Islet precursor cell (in vitro differentiated cells): Measurements from ENCODE around the gene THY1.
A peak's percentile ranks its signal among the peaks of the same experiment; 100 is the strongest.
"Not testable (repeated sequence)": the region's sequence is repeated elsewhere in the genome, so short reads cannot be mapped to it uniquely, and the experiment has no call there.

ENCODE experiments used
- DNase-seq: peaks from one replicate; pipeline ENCODE4 v3.0.0-alpha.2; 2018

THY1 gene

GRCh38 chr11:119422809-119423508 lies at the start of gene THY1:
TSS of gene THY1 (minus strand) at chr11:119423172. CDS start at chr11:119420905, 2,267 bp downstream.
- DNase-seq, result peak; percentile 72

DNA sequence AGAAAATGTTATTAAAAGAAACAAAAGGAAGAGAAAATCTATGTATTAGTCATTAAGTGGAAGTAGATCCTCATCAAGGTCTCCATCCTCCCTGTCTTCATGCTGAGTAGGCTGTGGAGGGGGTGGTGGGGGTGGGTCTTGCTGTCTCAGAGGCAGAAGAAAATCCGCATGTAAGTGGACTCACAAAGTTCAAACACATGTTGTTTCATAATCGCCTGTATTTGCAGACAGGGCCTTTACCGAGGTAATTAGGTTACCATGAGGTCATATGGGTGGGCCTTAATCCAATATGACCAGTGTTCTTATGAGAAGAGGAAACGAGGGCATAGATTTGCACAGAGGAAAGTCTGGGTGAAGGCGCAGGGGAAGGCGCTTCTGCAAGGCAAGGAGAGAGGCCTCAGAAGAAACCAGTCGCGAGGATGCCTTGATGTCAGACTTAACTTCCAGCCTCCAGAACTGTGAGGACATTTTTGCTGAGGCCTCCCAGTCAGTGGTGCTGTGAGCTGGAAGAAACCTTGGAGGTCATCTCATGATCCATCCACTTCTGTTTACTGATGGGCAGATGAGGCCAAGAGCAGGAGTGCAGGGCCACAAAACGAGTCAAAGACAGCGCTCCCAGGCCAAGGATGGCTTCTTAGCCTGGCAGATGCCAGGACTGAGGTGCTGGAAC lies 49.3 kb upstream of the THY1 start:
- DNase-seq, result peak; percentile 6

DNA sequence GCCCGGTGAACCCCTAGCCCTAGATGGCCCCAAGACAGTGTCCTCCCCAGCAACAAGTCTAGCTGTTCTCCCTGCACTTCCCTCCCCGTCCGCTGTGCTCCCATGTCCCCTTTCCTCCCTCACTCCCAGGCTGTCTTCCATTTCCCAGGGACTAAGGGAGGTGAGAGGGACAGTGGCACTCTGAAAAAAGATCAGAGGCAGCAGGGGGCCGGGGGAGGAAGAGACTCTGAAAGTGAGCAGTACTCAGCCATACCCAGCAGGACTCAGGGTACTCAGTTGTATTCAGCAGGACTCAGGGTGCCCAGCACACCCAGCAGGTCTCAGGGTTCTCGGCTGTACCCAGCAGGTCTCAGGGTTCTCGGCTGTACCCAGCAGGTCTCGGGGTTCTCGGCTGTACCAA lies 48.4 kb upstream of the THY1 start:
- peak; percentile 8 for DNase-seq

DNA sequence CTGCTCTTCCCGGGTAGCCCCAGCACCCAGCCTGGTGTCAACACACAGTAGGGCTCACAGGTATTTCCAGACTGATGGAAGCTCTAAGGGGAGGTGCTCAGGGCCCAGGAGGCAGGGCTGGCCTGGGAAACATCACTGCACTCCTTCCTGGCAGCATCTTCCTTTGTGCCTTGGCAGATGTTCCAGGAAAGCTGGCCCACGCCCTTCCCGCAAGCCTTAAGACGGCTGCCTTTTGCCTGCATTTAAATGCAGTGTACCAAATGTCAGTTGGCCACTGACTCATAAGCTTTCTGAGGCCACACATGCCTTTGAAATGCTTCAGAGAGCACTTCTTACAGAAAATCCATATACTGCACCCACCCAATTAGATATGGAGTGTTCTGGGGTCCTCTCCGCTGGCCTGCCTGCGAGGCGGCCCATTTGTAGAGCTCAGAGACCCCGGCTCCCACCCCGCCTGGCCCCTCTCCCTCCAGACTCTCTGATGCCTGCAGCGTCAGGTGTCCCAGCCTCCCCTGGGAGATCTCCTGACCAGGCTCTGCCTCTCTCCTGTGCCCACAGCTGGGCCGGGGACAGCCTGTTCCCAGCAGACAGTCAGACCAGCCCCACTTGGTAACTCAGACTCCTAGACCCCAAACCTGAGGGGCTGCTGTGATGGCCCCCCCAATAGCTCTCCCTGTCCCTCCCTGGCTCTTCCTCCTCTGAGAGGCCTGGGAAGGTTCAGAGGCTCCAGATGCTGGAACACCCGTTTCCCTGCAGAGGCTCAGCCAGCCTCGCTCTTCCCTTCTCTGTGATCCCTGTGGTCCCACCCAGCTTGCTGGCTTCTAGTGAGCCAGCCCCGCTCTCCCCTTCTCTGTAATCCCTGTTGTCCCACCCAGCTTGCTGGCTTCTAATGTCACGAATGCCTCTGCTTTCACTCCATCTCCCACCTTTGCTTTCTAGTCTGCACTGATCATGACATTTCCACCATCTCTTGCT lies 47.6 kb upstream of the THY1 start:
- peak; percentile 49 for DNase-seq

DNA sequence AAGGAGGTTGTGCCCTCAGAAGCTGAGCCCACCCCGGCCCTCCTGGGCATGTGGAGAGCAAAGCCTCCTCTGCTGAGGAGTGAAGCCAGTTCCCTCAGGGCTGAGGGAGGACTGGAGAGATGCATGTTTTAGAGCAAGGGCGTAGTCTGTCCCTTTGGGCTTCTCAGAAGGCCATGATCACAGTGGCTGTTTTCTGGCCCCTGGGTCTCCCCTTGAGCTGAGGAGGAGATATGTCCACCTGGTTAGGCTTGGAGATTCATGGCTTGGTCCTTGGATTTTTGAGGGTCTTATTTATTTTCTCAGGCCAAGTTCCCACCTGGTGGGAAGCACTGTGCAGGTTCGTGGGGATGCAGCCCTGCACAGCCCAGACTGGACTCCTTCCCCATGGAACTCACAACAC lies 46.5 kb upstream of the THY1 start:
- DNase-seq, result peak; percentile 27

GRCh38 chr11:119468511-119468910 lies 45.5 kb upstream of the THY1 start:
- peak; percentile 29 for DNase-seq

DNA sequence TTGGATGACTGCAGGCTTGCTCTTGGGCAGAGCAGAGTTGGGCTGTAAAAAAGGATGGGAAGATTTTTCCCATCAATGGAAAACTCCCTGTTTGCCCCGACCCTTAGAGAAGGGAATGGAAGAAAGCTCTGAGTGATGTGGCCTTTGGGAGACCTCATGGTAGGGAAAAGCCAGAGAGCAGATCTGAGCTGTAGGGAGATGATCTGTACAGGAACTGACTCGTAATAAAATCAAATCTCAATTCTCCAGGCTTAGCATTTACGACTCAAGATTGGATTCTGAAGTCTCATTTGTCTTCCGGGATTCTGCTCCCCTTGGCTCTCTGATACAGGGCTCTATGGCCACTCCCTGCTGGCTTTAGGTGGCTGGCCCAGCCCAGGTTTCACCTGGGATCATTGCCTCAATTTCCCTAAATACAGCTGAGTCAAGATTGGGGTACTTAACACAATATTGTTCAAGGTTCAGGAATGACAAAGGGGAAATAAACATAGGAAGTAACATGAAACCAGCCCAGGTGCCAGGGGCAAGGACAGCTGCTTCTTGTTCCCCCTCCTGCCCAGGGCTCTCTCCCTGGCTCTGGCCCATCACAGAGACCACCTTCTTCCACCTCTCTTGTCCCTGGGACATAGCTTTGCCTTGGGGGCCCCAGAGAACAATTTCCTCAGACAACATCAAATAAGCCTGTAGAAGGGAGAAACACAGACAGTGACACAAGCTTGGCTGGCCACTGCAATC lies 38.4 kb upstream of the THY1 start:
- DNase-seq, result peak; percentile 42

DNA sequence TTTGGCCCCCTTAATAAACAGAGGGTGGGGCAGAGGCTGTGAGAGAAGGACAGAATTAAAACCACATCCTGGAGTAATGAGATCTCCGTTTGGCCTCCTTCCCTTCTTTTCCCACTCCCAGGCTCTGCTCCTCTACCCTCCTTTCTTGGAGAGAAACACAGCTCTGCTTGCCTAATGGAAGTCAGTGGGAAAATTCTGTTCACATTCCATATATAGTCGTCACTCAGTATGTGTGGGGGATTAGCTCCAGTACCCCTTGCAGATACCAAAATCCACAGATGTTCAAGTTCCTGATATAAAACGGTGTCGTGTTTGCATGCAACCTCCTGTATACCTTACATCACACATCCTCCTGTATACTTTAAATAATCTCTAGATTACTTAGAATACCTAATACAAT lies 37.6 kb upstream of the THY1 start:
- no peak for DNase-seq

- DNase-seq, result no peak
These were observed 37.1 kb upstream of the THY1 start for GRCh38 chr11:119460097-119460496.

- peak; percentile 46 for DNase-seq
These were observed 36.5 kb upstream of the THY1 start for GRCh38 chr11:119459293-119459976.

DNA sequence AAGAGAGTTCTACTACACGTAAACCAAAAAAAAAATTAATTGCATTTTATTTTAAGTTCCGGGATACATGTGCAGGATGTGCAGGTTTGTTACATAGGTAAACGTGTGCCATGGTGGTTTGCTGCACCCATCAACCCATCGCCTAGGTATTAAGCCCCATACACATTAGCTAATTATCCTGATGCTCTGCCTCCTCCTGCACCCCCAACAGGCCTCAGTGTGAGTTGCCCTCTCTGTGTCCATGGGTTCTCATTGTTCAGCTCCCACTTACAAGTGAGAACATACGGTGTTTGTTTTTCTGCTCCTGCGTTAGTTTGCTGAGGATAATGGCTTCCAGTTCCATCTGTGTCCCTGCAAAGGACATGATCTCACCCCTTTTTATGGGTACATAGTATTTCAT lies 32.7 kb upstream of the THY1 start:
- DNase-seq, result peak; percentile 38

- DNase-seq, result not testable (repeated sequence)
These were observed 32.3 kb upstream of the THY1 start for GRCh38 chr11:119455241-119455640.

DNA sequence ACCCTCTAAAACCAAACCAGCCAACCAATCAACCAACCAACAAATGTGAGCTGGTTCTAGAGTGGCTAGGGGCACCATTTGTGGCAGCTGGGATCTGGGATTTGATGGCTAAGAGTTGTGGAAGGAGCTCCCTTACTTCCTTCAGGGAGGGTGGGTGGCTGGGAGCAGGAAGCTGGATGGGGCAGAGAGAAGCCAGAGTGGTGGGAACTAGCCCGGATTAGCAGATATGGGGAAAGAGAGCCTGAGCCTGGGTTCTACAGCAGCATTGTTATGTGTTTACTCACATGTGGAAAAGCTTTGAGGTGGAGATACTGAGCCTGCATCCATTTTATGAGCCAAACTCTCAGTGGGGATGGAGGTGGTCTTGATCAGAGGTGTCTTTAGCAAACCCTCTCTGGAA lies 30.9 kb upstream of the THY1 start:
- peak; percentile 60 for DNase-seq

- no peak for DNase-seq
These were observed 27.8 kb upstream of the THY1 start for GRCh38 chr11:119450590-119451326.

DNA sequence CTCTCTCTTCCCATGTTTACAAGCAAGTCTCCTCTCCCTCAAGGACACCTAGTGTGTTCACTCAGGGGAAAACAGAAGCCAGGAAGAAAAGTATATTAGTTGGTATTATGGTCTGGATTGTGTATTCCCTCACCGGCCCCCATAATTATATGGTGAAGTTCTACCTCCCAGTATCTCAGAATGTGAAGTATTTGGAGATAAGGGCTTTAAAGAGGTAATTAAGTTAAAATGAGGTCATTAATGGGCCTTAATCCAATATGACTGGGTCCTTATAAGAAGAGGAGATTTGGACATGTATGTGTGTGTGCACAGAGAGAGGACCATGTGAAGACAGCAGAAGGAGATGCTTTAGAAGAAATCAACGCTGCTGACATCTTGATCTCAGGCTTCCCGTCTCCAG lies 26.5 kb upstream of the THY1 start:
- DNase-seq, result no peak

DNA sequence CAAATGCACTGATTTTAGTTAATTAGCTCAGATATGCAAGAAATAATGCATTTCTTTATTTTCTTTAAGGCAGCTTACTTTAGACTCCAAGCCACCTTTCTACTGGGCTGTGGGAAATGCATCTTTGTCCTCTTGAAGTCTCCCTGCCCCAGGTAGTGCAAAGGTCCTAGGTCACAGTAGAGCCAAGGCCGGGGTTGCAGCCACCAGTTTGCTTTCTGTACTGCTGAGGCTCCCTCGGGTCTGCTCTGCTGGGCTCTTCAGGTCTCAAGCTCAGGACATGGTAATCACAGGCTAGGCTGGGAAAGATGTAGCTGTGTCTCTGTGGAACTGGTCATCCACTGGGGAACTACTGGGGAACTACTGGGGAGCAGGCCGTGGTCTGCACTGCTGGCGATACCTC lies 25.4 kb upstream of the THY1 start:
- DNase-seq, result no peak

DNA sequence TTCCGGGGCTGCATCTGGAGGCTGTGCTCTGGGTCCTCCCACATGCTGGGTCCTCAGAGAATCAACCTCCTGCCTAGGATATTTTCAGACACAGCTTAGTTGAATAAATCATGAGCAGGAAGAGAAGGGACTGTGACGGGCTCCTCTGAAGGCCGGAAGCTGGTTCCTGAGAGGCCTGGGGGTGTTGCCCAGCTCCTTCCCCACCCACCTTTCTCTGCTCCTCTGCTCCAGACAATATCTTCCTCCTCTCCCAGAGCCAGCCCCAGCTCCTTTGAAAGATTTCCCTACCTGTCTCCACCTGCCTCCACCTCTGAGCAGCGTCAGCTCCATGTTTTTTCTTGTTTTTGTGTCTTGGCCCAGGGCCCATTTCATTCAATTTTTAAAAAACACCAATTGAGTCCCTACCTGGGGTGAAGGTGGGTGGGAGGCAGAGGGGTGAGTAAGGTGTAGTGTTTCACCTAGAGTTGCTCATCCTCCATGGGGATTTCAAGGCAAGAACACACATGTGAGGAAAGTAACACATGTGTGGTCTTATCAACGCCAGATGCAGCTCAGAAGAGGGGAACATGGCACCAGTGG lies 24.8 kb upstream of the THY1 start:
- DNase-seq, result no peak

DNA sequence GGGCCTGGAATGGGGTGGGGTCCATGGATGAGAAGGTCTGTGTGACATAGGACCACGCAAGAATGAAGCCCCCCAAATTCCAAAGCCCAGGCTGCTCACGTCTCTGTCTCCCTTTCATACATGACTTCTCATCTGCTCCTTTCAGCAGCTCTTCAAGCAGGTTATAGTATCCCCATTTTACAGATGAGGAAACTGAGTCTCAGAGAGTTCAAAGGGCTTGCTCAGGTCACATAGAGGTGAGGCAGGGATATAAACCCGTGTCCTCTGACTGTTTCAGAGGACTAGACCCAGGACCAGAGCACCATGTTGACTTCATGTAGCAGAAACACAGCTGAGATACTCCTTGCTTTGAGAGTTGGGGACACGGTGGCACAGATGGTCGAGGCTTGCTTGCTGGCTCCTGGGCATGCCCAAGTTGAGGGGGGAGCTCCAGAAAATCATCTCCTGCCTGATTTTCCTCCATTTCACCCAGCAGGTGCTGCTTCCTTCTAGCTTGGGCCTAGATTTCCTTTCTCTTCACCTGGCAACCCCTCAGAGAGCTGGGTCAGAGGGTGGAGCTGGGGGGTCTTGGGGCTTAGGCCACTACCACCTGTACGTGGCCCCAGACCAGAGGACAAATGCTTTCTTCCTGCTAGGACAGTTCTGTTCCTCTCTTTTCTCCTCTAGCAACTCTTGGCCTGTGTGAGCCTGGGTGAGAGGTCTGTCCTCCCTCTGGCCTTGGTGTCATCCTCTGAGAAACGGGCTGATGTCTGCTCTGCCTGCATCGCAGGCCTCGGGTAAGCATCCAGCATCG lies 24.1 kb upstream of the THY1 start:
- DNase-seq, result no peak

- no peak for DNase-seq
These were observed 23.5 kb upstream of the THY1 start for GRCh38 chr11:119446434-119446833.

DNA sequence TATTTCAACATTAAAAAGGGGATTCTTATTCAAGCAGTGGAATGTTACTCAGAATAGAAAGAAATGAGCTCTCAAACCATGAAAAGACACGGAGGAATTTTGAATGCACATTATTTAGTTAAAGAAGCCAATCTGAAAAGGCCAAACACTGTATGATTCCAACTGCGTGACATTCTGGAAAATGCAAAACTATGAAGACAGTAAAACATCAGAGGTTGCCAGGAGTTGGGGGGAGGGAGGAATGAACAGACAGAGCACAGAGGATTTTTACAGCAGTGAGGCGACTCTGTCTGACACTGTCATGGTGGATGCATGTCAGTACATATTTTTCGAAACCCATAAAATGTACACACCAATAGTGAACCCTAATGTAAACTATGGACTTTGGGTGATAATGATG lies 22.9 kb upstream of the THY1 start:
- no peak for DNase-seq
